ES-I3 (cell line): ENCODE data around the gene GRIN2B.

Experiments
- H3K36me3 ChIP-seq: 2 replicates; pipeline ENCODE4 v1.6.1; 2013; ENCODE audit warnings: mild to moderate bottlenecking, low read length, control low read depth, moderate library complexity; ENCODE audit not compliant: insufficient read depth
- H3K4me1 ChIP-seq: 2 replicates; pipeline ENCODE4 v1.6.1; 2013; ENCODE audit warnings: mild to moderate bottlenecking, control low read depth, low read length; ENCODE audit not compliant: insufficient read depth
- H3K9ac ChIP-seq: 2 replicates; pipeline ENCODE4 v1.6.1; 2013; ENCODE audit warnings: low read depth, mild to moderate bottlenecking, low read length, moderate library complexity
- H3K9me3 ChIP-seq: 2 replicates; pipeline ENCODE4 v1.6.1; 2013; ENCODE audit warnings: mild to moderate bottlenecking, low read length, moderate library complexity; ENCODE audit not compliant: control insufficient read depth, insufficient read depth

The GRIN2B gene

GRCh38 chr12:13976028-13976584 lies 5.3 kb downstream of the GRIN2B start:
- Histone ChIP-seq H3K9ac (no peak overlapping the region), H3K36me3 (no peaks in the 10 kb centered on the region), H3K9me3 (no peaks in the 10 kb centered on the region), H3K4me1 (peaks cover 4% of the 10 kb centered on the region)

GRCh38 chr12:13973996-13974395 lies 7.4 kb downstream of the GRIN2B start:
- H3K4me1 ChIP-seq: peaks cover 10% of the 10 kb centered on the region
- no peaks in the 10 kb centered on the region for H3K36me3 ChIP-seq
- no peaks in the 10 kb centered on the region for H3K9me3 ChIP-seq
- no peak overlapping the region for H3K9ac ChIP-seq

GRCh38 chr12:13970803-13971202 lies 10.6 kb downstream of the GRIN2B start:
- no peaks in the 10 kb centered on the region for H3K9me3 ChIP-seq
- no peak overlapping the region for H3K9ac ChIP-seq
- H3K36me3 ChIP-seq: no peaks in the 10 kb centered on the region
- peaks cover 8% of the 10 kb centered on the region for H3K4me1 ChIP-seq

DNA sequence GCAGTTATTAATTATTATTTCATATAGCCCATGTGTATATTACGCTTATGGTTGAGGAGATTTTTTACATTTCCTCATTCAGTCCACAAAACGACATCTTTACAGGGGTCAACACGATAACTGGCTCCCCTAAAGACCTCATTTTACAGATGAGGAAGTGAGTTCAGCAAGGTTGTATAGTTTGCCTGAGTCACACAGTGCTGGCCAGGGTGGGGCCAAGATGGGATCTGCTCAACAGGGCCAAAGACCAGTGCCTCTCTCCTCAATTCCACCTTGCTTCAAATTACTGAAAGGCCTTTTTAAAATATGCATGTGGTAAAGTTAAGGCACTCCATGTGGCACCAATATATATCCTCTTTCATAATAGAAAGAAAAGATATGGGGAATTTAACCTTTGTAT lies 13.1 kb downstream of the GRIN2B start:
- no peak overlapping the region for H3K9ac ChIP-seq
- no peaks in the 10 kb centered on the region for H3K9me3 ChIP-seq
- H3K36me3 ChIP-seq: no peaks in the 10 kb centered on the region
- peaks cover 14% of the 10 kb centered on the region for H3K4me1 ChIP-seq

- Histone ChIP-seq H3K4me1 (peaks cover 17% of the 10 kb centered on the region), H3K9me3 (no peaks in the 10 kb centered on the region), H3K36me3 (no peaks in the 10 kb centered on the region), H3K9ac (no peak overlapping the region)
These were observed 16.7 kb downstream of the GRIN2B start for GRCh38 chr12:13964666-13965065.

DNA sequence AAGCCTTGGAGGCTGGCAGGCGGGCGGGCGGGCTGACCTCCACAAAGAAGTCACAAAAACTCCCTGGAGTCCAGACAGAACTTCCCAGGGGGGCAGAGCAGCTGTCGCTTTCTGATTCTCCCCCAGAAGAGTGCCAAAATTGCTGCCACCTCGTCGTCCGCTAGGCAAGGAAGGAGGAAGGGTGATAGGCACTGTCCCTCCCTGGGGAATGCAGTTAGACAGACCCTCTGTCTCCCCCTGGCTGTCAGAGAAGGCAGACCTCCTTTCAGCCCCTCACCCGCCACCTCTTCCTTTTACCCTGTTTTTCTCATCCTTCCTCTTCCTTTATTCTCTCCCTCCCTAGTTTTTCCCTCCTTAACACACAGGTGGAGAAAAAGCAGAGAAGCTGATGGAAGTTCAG lies 18.7 kb downstream of the GRIN2B start:
- H3K9me3 ChIP-seq: no peaks in the 10 kb centered on the region
- H3K36me3 ChIP-seq: no peaks in the 10 kb centered on the region
- no peak overlapping the region for H3K9ac ChIP-seq
- peaks cover 24% of the 10 kb centered on the region for H3K4me1 ChIP-seq

- Histone ChIP-seq H3K9me3 (no peaks in the 10 kb centered on the region), H3K36me3 (no peaks in the 10 kb centered on the region), H3K4me1 (peaks cover 24% of the 10 kb centered on the region), H3K9ac (no peak overlapping the region)
These were observed 19.4 kb downstream of the GRIN2B start for GRCh38 chr12:13961971-13962370.

DNA sequence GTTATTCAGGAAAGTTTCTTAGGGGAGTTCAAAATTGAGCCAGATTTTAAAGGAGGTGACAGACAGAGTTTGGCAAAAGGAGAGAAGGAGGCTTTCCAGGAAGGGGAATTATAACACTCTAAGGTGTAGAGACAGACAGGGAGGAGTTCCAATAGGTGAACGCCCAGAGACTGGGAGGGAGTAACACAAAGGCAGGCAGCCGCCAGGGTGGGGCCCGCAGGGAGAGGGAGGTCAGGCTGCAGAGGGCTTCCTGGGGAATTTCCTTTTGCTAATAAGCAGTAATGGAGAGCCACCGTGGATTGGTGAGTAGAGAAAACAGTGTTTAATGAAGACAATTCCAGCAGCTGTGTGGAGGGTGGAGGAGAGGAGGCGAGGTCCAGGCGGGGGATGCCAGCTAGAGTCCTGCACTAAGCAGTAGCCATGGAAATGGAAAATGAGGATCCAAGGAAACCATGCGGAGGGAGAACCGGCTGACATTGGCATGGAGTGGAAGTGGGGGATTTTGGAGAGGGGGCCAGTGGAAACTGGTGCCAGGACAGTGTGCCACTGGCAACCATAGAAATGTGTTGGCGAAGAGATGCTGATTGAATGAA lies 22.2 kb downstream of the GRIN2B start:
- no peak overlapping the region for H3K9ac ChIP-seq
- no peaks in the 10 kb centered on the region for H3K36me3 ChIP-seq
- H3K4me1 ChIP-seq: peaks cover 22% of the 10 kb centered on the region

GRCh38 chr12:13957576-13957975 lies 23.8 kb downstream of the GRIN2B start:
- no peaks in the 10 kb centered on the region for H3K9me3 ChIP-seq
- H3K36me3 ChIP-seq: no peaks in the 10 kb centered on the region
- H3K9ac ChIP-seq: no peak overlapping the region
- H3K4me1 ChIP-seq: peaks cover 13% of the 10 kb centered on the region

More for the DNA sequence above, 22.2 kb downstream of the GRIN2B start:
- no peaks in the 10 kb centered on the region for H3K9me3 ChIP-seq

- no peak overlapping the region for H3K9ac ChIP-seq
- H3K36me3 ChIP-seq: no peaks in the 10 kb centered on the region
- peaks cover 13% of the 10 kb centered on the region for H3K4me1 ChIP-seq
- H3K9me3 ChIP-seq: no peaks in the 10 kb centered on the region
These were observed 25.3 kb downstream of the GRIN2B start for GRCh38 chr12:13956060-13956590.

- peaks cover 14% of the 10 kb centered on the region; the same call in 1 of the 2 replicates for H3K4me1 ChIP-seq
- H3K9me3 ChIP-seq: no peaks in the 10 kb centered on the region
- H3K9ac ChIP-seq: no peak overlapping the region
- no peaks in the 10 kb centered on the region for H3K36me3 ChIP-seq
These were observed 29.3 kb downstream of the GRIN2B start for GRCh38 chr12:13952096-13952495.

GRCh38 chr12:13950502-13950901 lies 30.9 kb downstream of the GRIN2B start:
- no peaks in the 10 kb centered on the region for H3K36me3 ChIP-seq
- peaks cover 14% of the 10 kb centered on the region; the same call in 1 of the 2 replicates for H3K4me1 ChIP-seq
- no peak overlapping the region for H3K9ac ChIP-seq
- H3K9me3 ChIP-seq: no peaks in the 10 kb centered on the region

- Histone ChIP-seq H3K4me1 (peaks cover 14% of the 10 kb centered on the region; the same call in 1 of the 2 replicates), H3K36me3 (no peaks in the 10 kb centered on the region), H3K9ac (no peak overlapping the region), H3K9me3 (no peaks in the 10 kb centered on the region)
These were observed 32.8 kb downstream of the GRIN2B start for GRCh38 chr12:13948621-13949020.

- H3K9ac ChIP-seq: no peak overlapping the region
- no peaks in the 10 kb centered on the region for H3K36me3 ChIP-seq
- peaks cover 14% of the 10 kb centered on the region; the same call in 1 of the 2 replicates for H3K4me1 ChIP-seq
- H3K9me3 ChIP-seq: no peaks in the 10 kb centered on the region
These were observed 34.0 kb downstream of the GRIN2B start for GRCh38 chr12:13947276-13947946.

GRCh38 chr12:13945641-13946040 lies 35.8 kb downstream of the GRIN2B start:
- Histone ChIP-seq H3K36me3 (no peaks in the 10 kb centered on the region), H3K9ac (no peak overlapping the region), H3K9me3 (no peaks in the 10 kb centered on the region), H3K4me1 (peaks cover 20% of the 10 kb centered on the region)
